ENCODE data around the gene BAZ1A. TPM values are rescaled to one million over a fixed set of nuclear protein-coding genes. Genes with fewer than 3 reads are reported as not detected.

Gene BAZ1A
- total and polyA plus RNA-seq, 7 donors: 7.5 to 28.3 (median 15.4) TPM

- no peak overlapping the region for H3K27ac ChIP-seq
- intact Hi-C loops (cut with DNase I): no loop called here
- TF ChIP-seq CTCF (IDR thresholded peaks at IDR 0.05): no peak
- H3K9me3 ChIP-seq: no peaks in the 10 kb centered on the region
- 94 to 97% (median 95%) methylated on average over 1 of the region's 1 CpG for WGBS, 3 donors
- H3K4me3 ChIP-seq: no peak overlapping the region
- DNase-seq (no peak), ATAC-seq (no peak)
- H3K4me1 ChIP-seq: peaks cover 20% of the 10 kb centered on the region
- peaks cover 0 to 3% of the 10 kb centered on the region in 2 donors for H3K36me3 ChIP-seq (ENCODE audit: insufficient read depth in 1 of 2, low read depth in 1 of 2)
- H3K27me3 ChIP-seq (ENCODE audit: insufficient read depth in 3 of 3, low read length in 2 of 3): no peaks in the 10 kb centered on the region
These were observed 29.3 kb downstream of the BAZ1A start for GRCh38 chr14:34845869-34846268.

GRCh38 chr14:34843011-34843554 is 32.1 kb downstream of the BAZ1A start:
- 82 to 90% (median 89%) methylated on average over 3 of the region's 3 CpGs for WGBS, 3 donors
- Histone ChIP-seq H3K4me3 (no peak overlapping the region), H3K27ac (peak overlapping the region; percentile 27), H3K36me3 (ENCODE audit: insufficient read depth in 1 of 2, low read depth in 1 of 2) (no peaks in the 10 kb centered on the region), H3K9me3 (no peaks in the 10 kb centered on the region), H3K27me3 (ENCODE audit: insufficient read depth in 3 of 3, low read length in 2 of 3) (no peaks in the 10 kb centered on the region), H3K4me1 (peaks cover 22% of the 10 kb centered on the region)
- ATAC-seq (peak in 3 of 4 donors; percentile 27 to 36 (median 34)), DNase-seq (no peak)
- TF ChIP-seq CTCF (IDR thresholded peaks at IDR 0.05): no peak
- intact Hi-C loops (cut with DNase I): no loop called here

- ATAC-seq (no peak), DNase-seq (no peak)
- no peaks in the 10 kb centered on the region for H3K36me3 ChIP-seq (ENCODE audit: insufficient read depth in 1 of 2, low read depth in 1 of 2)
- WGBS, 3 donors: 64 to 69% (median 67%) methylated on average over 3 of the region's 3 CpGs
- no peak for TF ChIP-seq CTCF (IDR thresholded peaks at IDR 0.05)
- no peaks in the 10 kb centered on the region for H3K9me3 ChIP-seq
- intact Hi-C loops (cut with DNase I): no loop called here
- H3K27me3 ChIP-seq (ENCODE audit: insufficient read depth in 3 of 3, low read length in 2 of 3): no peaks in the 10 kb centered on the region
- H3K27ac ChIP-seq: no peak overlapping the region
- H3K4me1 ChIP-seq: peaks cover 14% of the 10 kb centered on the region
- H3K4me3 ChIP-seq: no peak overlapping the region
These were observed 37.3 kb downstream of the BAZ1A start for GRCh38 chr14:34837801-34838322.

- DNase-seq: no peak
- peak in 2 of 4 donors; percentile 28 to 45 for ATAC-seq
- Histone ChIP-seq H3K27me3 (ENCODE audit: insufficient read depth in 3 of 3, low read length in 2 of 3) (no peaks in the 10 kb centered on the region), H3K4me3 (no peak overlapping the region), H3K36me3 (ENCODE audit: insufficient read depth in 1 of 2, low read depth in 1 of 2) (no peaks in the 10 kb centered on the region), H3K9me3 (no peaks in the 10 kb centered on the region), H3K4me1 (peaks cover 10% of the 10 kb centered on the region), H3K27ac (no peak overlapping the region)
- TF ChIP-seq CTCF (IDR thresholded peaks at IDR 0.05): no peak
- intact Hi-C loops (cut with DNase I): no loop called here
- 34 to 57% (median 40%) methylated on average over 1 of the region's 1 CpG for WGBS, 3 donors
These were observed 39.8 kb downstream of the BAZ1A start for GRCh38 chr14:34835312-34835711.
